Activated T-helper 1 cell treated with anti-CD3 and anti-CD28 coated beads, Interleukin-12 subunit alpha, Interleukin-12 subunit beta, Interleukin-2, Interleukin-4 antibody, amounts not matched to agents 30 ng/mL and 10 ng/mL and 1 ng/mL, durations not matched to agents 14 hours and 24 hours and 36 hours (primary cell): ENCODE data around the gene TECPR2. TPM values are rescaled to one million over a fixed set of nuclear protein-coding genes. Genes with fewer than 3 reads are reported as not detected.

ENCODE experiments used
- DNase-seq: peaks from one replicate; pipeline ENCODE4 v3.0.0; 2021; ENCODE audit warnings: low spot score
- H3K27ac Mint-ChIP-seq: one replicate; pipeline ENCODE4 v1.8.0; 2021; ENCODE audit warnings: mild to moderate bottlenecking, mixed read lengths
- H3K27me3 Mint-ChIP-seq: one replicate; pipeline ENCODE4 v1.8.0; 2022; ENCODE audit warnings: mild to moderate bottlenecking, moderate library complexity, mixed read lengths; ENCODE audit not compliant: insufficient read depth
- H3K36me3 Mint-ChIP-seq: one replicate; pipeline ENCODE4 v1.8.0; 2021; ENCODE audit warnings: low read depth, mixed read lengths
- H3K4me1 Mint-ChIP-seq: one replicate; pipeline ENCODE4 v1.8.0; 2021; ENCODE audit warnings: low read depth, mixed read lengths
- H3K4me3 Mint-ChIP-seq: one replicate; pipeline ENCODE4 v1.8.0; 2021; ENCODE audit warnings: mild to moderate bottlenecking, moderate library complexity, mixed read lengths
- H3K9me3 Mint-ChIP-seq: one replicate; pipeline ENCODE4 v1.8.0; 2021; ENCODE audit warnings: mixed read lengths
- intact Hi-C: fragments of 100-400 bp; cut with micrococcal nuclease; formaldehyde crosslinking; loops from one replicate; pipeline ENCODE4 v1.15.1; 2024
- total RNA-seq: library from RNA; stranded (reverse); gene quantifications from 2 replicates; pipeline ENCODE4 v1.2.3, GENCODE V29; 2022

Gene TECPR2
- total RNA-seq, 1 donor from 2014 or later, result 10.1 TPM

GRCh38 chr14:102504328-102504999 lies 141.7 kb downstream of the TECPR2 start:
- Mint-ChIP-seq H3K27ac (no peak overlapping the region), H3K4me3 (no peak overlapping the region), H3K27me3 (no peaks in the 10 kb centered on the region), H3K36me3 (no peaks in the 10 kb centered on the region), H3K9me3 (no peaks in the 10 kb centered on the region), H3K4me1 (peaks cover 17% of the 10 kb centered on the region)
- intact Hi-C loops, result no loop called here
- DNase-seq, result no peak

GRCh38 chr14:102505000-102505619 lies 142.4 kb downstream of the TECPR2 start:
- Mint-ChIP-seq H3K36me3 (no peaks in the 10 kb centered on the region), H3K27me3 (no peaks in the 10 kb centered on the region), H3K4me1 (peaks cover 15% of the 10 kb centered on the region), H3K27ac (no peak overlapping the region), H3K9me3 (no peaks in the 10 kb centered on the region), H3K4me3 (no peak overlapping the region)
- intact Hi-C loops, result no loop called here
- no peak for DNase-seq

- DNase-seq, result no peak
- Mint-ChIP-seq H3K27me3 (no peaks in the 10 kb centered on the region), H3K9me3 (no peaks in the 10 kb centered on the region), H3K4me3 (no peak overlapping the region), H3K36me3 (no peaks in the 10 kb centered on the region), H3K4me1 (peaks cover 15% of the 10 kb centered on the region), H3K27ac (no peak overlapping the region)
- intact Hi-C loops, result no loop called here
Measured at GRCh38 chr14:102505775-102506625, 143.3 kb downstream of the TECPR2 start.

GRCh38 chr14:102506626-102506925 lies 143.8 kb downstream of the TECPR2 start:
- Mint-ChIP-seq H3K27ac (peak overlapping the region; percentile 52), H3K27me3 (no peaks in the 10 kb centered on the region), H3K9me3 (no peaks in the 10 kb centered on the region), H3K36me3 (no peaks in the 10 kb centered on the region), H3K4me1 (peaks cover 14% of the 10 kb centered on the region), H3K4me3 (peak overlapping the region; percentile 45)
- no peak for DNase-seq
- intact Hi-C loops, result no loop called here

- Mint-ChIP-seq H3K4me3 (no peak overlapping the region), H3K27ac (no peak overlapping the region), H3K4me1 (peaks cover 14% of the 10 kb centered on the region), H3K9me3 (no peaks in the 10 kb centered on the region), H3K36me3 (no peaks in the 10 kb centered on the region), H3K27me3 (no peaks in the 10 kb centered on the region)
- intact Hi-C loops, result no loop called here
- no peak for DNase-seq
Measured at GRCh38 chr14:102507081-102507856, 144.5 kb downstream of the TECPR2 start.

- no peak for DNase-seq
- Mint-ChIP-seq H3K9me3 (no peaks in the 10 kb centered on the region), H3K4me3 (peak overlapping the region; percentile 75), H3K27ac (peak overlapping the region; percentile 47), H3K27me3 (no peaks in the 10 kb centered on the region), H3K36me3 (no peaks in the 10 kb centered on the region), H3K4me1 (peaks cover 14% of the 10 kb centered on the region)
- intact Hi-C loops, result loop anchor here (2.0 kb wide), 1 partner anchor 69 kb away; no protein-coding TSS in a partner anchor
Measured at GRCh38 chr14:102507857-102508312, 145.1 kb downstream of the TECPR2 start.

- intact Hi-C loops, result loop anchor here (2.0 kb wide), 1 partner anchor 70 kb away; no protein-coding TSS in a partner anchor
- H3K27me3 Mint-ChIP-seq, result no peaks in the 10 kb centered on the region
- H3K27ac Mint-ChIP-seq, result no peak overlapping the region
- H3K4me3 Mint-ChIP-seq, result peak overlapping the region; percentile 75
- peaks cover 14% of the 10 kb centered on the region for H3K4me1 Mint-ChIP-seq
- no peaks in the 10 kb centered on the region for H3K9me3 Mint-ChIP-seq
- no peaks in the 10 kb centered on the region for H3K36me3 Mint-ChIP-seq
- no peak for DNase-seq
Measured at GRCh38 chr14:102508410-102508773, 145.7 kb downstream of the TECPR2 start.

GRCh38 chr14:102508774-102509745 lies 146.3 kb downstream of the TECPR2 start:
- Mint-ChIP-seq H3K4me3 (peak overlapping the region; percentile 75), H3K27me3 (no peaks in the 10 kb centered on the region), H3K4me1 (peaks cover 14% of the 10 kb centered on the region), H3K9me3 (no peaks in the 10 kb centered on the region), H3K27ac (no peak overlapping the region), H3K36me3 (no peaks in the 10 kb centered on the region)
- no peak for DNase-seq
- intact Hi-C loops, result loop anchor here (1.0 to 2.0 kb wide), 2 partner anchors 70 to 274 kb away; no protein-coding TSS in a partner anchor

- Mint-ChIP-seq H3K27ac (peak within 1 kb of the TSS; percentile 55), H3K9me3 (no peaks in the 10 kb centered on the region), H3K36me3 (no peaks in the 10 kb centered on the region), H3K4me3 (peak within 1 kb of the TSS; percentile 84), H3K27me3 (no peaks in the 10 kb centered on the region), H3K4me1 (peaks cover 14% of the 10 kb centered on the region)
- intact Hi-C loops, result loop anchor here (1.0 to 2.0 kb wide), 6 partner anchors 14 to 545 kb away; partner anchors contain the start of genes DYNC1H1, RCOR1 and ZNF839
- peak; percentile 89 for DNase-seq
Measured at GRCh38 chr14:102509746-102510615, 147.2 kb downstream of the TECPR2 start, which contains the start of gene ANKRD9. TSS of gene ANKRD9 (minus strand) at chr14:102509776. CDS start at chr14:102507889, 1,887 bp downstream.

GRCh38 chr14:102510616-102511520 lies 148.1 kb downstream of the TECPR2 start:
- Mint-ChIP-seq H3K9me3 (no peaks in the 10 kb centered on the region), H3K4me3 (peak overlapping the region; percentile 84), H3K4me1 (peaks cover 14% of the 10 kb centered on the region), H3K27ac (peak overlapping the region; percentile 72), H3K36me3 (no peaks in the 10 kb centered on the region), H3K27me3 (no peaks in the 10 kb centered on the region)
- intact Hi-C loops, result loop anchor here (1.0 to 2.0 kb wide), 4 partner anchors 13 to 546 kb away; partner anchors contain the start of genes DYNC1H1, RCOR1 and ZNF839
- no peak for DNase-seq
